Stimulated activated CD4-positive, alpha-beta T cell treated with anti-CD3 and anti-CD28 coated beads, Interleukin-4, amount 100 ng/mL, for 4 hours (primary cell): ENCODE measurements around the gene TARM1.

Source experiments
- DNase-seq, 2 experiments: peaks; one replicate each; pipeline ENCODE4 v3.0.0-alpha.2; 2020

Gene TARM1

DNA sequence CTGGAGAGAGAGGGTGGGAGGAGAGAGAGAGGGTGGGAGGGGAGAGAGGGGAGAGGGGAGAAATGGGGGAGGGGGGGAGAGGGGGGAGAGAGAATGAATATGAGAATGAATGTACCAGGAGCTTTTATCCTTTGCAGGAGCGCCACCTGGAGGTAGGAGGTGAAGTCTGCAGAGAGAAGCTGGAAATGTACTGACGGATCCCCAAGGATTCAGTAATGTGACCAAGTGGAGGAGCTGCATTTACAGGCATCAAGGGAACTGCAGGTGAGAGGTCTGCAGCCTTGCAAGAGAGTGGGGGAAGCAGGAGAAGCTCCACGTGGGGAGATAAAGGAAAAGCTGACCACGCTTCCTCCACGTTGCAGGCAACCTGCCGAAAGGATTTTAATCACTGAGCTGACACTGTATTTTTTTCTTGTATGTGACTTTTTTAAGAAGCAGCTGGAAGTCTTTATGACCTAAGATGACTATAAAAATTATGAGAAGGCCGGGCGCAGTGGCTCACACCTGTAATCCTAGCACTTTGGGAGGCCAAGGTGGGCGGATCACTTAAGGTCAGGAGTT is 51.2 kb downstream of the TARM1 start:
- DNase-seq = peak; percentile 27 to 43

DNA sequence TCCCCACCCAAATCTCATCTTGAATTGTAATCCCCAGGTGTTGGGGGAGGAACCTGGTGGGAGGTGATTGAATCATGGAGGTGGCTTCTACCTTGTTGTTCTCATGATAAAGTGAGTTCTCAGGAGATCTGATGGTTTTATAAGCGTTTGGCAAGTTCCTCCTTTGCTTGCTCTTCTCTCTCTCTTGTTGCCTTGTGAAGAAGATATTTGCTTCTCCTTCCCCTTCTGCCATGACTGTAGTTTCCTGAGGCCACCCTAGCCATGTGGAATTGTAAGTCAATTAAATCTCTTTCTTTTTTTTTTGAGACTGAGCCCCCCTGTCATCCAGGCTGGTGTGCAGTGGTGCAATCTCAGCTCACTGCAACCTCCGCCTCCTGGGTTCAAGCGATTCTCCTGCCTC is 51.9 kb downstream of the TARM1 start:
- DNase-seq = no peak

DNA sequence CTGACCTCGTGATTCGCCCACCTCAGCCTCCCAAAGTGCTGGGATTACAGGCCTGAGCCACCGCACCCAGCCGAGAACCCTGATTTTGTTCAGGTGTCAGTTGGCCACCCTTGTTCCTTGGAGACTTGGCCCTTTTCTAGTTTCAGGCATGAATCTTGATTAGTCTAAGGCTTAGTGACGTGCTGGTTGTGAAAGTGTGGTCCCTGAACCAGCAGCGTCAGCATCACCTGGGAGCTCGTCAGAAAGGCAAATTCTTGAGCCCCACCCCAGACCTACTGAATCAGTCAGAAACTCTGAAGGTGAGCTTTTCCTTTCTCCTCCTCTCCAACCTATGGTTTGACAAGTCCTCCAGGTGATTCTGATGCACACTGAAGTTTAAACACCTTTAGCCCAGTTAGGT is 54.5 kb downstream of the TARM1 start:
- DNase-seq = no peak

DNA sequence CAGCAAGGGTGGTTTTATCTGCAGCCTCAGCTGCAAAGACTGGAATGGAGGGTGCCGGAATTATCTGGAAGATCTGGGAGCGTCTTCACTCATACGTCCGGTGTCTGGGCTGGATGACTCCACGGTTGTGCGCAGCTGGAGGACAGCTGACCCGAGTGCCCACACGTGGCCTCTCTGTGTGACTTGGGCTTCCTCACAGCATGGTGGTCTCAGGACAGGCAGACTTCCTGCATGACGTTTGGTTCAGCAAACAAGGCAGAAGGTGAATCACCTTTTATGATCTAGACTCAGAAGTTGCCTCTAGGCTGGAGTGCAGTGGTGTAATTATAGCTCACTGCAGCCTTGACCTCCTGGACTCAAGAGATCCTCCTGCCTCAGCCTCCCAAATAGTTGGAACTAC is 56.5 kb downstream of the TARM1 start:
- DNase-seq = no peak

DNA sequence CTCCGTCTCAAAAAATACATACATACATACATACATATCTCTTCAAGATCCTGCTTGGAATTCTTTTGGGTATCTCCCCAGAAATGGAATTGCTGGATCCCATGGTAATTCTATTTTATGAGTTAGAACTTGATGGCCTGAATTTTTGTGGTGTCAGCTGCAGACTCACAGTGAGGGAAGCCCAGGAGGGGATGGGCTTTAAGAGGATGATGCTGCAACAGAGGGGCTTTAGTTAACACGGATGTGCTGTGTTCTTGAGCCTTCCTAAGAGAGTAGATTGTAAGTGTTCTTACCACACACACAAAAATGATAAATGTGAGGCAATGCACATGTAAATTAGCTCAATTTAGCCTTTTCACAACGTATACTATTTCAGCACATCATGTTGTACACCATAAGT is 58.0 kb downstream of the TARM1 start:
- DNase-seq = no peak

DNA sequence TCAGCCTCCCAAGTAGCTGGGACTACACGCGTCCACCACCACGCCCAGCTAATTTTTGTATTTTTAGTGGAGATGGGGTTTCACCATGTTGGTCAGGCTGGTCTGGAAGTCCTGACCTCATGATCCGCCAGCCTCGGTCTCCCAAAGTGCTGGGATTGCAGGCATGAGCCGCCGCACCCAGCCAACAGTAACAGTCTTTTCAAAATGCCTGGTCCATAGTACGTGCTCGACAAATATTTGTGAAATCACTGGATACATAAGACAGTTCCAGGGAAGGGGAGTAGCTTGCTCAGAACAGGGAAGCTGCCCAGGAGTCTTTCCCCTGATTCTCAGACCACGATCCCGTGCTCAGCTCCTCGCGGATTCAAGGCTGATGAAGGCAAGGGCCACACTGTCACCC is 59.2 kb downstream of the TARM1 start:
- DNase-seq = no peak

DNA sequence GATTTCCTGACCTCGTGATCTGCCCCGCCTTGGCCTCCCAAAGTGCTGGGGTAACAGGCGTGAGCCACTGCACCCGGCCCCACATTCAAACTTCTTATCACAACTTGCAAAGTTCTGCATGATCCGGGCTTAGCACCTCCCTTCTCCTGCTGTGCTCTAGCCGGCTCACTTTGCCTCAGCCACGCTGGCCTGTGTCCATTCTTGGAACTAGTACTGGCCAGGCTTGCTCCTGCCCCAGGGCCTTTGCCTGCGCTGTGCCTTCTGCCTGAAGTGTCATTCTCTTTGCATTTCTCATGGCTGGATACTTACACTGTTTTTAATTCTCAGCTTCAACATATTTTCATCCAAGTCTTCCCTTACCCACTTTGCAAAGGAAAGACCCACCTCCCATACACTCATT is 59.8 kb downstream of the TARM1 start:
- no peak for DNase-seq
